IPS-NIHi11 (cell line): ENCODE results near the gene SLC5A6.

Experiments used
- DNase-seq: peaks from one replicate; pipeline ENCODE4 v3.0.0; 2012; ENCODE audit warnings: mixed read lengths, low spot score

SLC5A6 gene

GRCh38 chr2:27171351-27171848, 40.7 kb downstream of the SLC5A6 start:
- DNase-seq, result no peak

- no peak for DNase-seq
Observed at GRCh38 chr2:27170581-27171337, 41.3 kb downstream of the SLC5A6 start.

GRCh38 chr2:27164960-27165763, 46.9 kb downstream of the SLC5A6 start:
- DNase-seq, result no peak

- DNase-seq, result no peak
Observed at GRCh38 chr2:27162151-27163121, 49.6 kb downstream of the SLC5A6 start.

- DNase-seq, result no peak
Observed at GRCh38 chr2:27160191-27160590, 51.9 kb downstream of the SLC5A6 start.

- no peak for DNase-seq
Observed at GRCh38 chr2:27159271-27159670, 52.8 kb downstream of the SLC5A6 start.

GRCh38 chr2:27158468-27158867, 53.6 kb downstream of the SLC5A6 start:
- DNase-seq, result no peak

- no peak for DNase-seq
Observed at GRCh38 chr2:27155069-27155520, 57.0 kb downstream of the SLC5A6 start.

- DNase-seq, result no peak
Observed at GRCh38 chr2:27154488-27154887, 57.6 kb downstream of the SLC5A6 start.

- no peak for DNase-seq
Observed at GRCh38 chr2:27152796-27153464, 59.1 kb downstream of the SLC5A6 start.

GRCh38 chr2:27152102-27152795, 59.8 kb downstream of the SLC5A6 start:
- DNase-seq, result peak; percentile 54

GRCh38 chr2:27150639-27151230, 61.3 kb downstream of the SLC5A6 start:
- DNase-seq, result no peak
